ENCODE data around the gene PRDM11.

Gene PRDM11

DNA sequence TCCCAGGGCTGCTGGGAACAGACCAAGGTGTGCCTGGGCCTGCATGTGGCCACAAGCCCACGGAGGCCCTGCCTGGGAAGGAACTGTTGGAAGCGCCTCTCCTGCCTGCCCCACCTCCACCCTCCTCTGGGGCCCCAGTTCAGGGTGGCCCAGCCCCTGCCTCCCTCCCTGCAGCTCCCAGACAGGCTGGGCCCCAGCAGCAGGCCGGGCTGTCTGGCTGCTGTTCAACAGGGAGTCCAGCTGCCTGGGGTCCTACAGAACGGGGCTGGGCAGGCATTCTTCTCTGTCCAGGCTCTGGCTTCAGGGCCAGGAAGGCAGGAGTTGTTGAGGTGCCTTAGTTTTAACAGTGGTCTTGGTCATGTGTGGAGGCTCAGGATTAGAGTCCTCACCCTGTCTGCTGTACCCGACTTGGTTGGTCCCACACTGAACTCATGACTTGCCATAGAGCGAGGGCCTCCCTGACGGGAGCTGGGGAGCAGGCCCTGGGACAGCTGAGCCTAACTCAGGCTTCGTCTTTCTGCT lies 11.8 kb downstream of the PRDM11 start:
- DNase-seq: peak; percentile 83

DNA sequence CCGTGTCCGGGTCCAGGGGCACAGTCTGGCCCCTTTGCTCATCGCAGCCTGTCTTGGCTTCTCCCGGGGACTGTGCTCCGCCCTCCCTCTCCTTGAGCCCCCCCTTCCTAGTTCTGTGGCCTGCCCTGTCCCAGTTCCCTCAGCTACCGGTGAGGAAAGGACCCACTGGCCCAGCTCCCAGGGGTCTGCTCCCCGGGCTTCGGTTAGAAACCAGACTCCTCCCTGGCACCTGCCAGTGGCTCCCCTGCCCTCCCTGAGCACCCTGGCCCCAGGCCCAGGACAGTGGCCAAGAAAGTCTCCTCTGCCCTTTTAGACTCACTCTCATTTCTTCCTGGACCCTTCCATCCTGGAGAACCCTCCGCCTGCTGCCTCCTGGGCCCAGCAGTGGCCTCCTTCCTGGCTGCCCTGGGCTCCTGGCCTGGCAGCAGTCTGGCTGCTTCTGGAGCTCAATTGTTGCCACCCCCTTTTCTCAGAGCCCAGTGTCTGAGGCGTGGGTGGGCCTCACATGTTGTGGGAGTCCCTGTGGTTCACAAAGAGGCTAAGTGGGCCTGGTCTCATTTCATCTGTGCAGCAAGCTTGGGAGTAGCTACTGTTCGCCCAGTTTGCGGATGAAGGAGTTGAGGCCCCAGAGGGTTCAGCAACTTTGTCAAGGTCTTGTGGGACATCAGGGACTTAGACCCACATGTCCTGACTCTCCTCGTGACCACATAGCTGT lies 12.6 kb downstream of the PRDM11 start:
- no peak for DNase-seq

- DNase-seq: no peak
Measured at GRCh38 chr11:45159781-45160365, 13.4 kb downstream of the PRDM11 start.

GRCh38 chr11:45161252-45162063 lies 15.0 kb downstream of the PRDM11 start:
- DNase-seq: no peak

DNA sequence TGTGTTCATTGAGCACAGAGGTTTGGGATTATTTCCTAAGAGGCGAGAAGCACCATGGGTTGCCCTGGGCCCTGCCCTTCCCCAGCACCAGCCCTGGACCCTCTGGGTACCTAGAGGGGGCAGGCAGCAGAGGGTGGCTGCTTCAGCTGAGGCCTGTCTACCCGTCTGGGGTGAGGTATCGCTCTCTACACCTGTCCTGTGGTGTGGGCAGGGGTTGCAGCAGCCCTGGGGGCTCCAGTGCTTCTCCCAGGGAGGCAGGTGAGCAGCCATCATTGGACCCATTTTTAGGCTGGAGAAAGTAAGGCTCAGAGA lies 15.6 kb downstream of the PRDM11 start:
- DNase-seq: no peak

- DNase-seq: no peak
Measured at GRCh38 chr11:45162916-45163879, 16.8 kb downstream of the PRDM11 start.

DNA sequence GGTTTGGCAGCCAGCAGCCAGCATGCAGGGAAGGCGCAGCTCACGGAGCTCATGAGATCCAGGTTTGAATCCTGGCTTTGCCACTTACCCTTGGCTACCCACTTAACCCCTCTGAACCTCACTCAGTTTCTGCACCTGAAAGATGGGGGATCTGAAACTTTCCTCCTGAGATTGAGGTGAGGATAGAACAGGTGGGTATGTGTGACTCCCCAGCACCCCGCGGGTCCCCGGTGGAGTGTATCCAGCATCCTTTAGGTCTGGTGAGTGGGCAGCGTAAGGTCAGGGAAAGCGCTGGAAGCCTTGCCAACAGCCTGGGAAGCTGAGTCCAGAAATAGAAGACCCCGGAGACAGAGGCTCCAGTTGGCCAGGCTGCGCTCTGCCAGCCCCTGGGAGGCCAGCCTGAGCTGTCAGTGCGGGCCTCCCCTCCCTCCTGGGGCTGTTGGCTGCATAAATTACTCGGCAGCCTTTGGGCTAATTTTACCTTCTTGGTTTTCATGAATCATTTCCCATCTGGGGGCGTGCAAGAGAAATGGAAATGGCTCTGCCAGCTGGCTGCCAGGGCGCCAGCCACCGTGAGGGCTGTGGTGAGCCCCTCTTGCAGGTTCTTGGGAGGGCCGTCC lies 17.6 kb downstream of the PRDM11 start:
- peak; percentile 49 for DNase-seq

DNA sequence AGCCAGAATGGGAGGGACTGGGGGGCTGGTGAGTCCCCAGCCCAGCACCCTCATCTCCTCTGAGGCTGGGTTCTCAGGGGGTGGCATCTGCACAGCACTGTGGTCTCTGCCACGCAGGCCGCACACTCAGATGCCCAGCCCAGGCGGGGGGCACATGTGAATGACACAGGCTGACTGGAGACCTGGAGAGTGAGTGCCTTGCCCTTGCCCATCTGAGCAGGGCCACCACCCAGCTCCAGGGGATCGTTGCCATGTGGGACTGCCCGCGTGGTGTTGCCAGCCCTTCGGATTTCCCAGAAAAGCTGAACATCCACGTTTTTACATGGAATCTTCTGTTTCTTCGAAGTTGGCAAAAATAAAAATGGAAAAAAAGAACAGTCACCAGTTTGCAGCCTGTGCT lies 18.9 kb downstream of the PRDM11 start:
- no peak for DNase-seq

DNA sequence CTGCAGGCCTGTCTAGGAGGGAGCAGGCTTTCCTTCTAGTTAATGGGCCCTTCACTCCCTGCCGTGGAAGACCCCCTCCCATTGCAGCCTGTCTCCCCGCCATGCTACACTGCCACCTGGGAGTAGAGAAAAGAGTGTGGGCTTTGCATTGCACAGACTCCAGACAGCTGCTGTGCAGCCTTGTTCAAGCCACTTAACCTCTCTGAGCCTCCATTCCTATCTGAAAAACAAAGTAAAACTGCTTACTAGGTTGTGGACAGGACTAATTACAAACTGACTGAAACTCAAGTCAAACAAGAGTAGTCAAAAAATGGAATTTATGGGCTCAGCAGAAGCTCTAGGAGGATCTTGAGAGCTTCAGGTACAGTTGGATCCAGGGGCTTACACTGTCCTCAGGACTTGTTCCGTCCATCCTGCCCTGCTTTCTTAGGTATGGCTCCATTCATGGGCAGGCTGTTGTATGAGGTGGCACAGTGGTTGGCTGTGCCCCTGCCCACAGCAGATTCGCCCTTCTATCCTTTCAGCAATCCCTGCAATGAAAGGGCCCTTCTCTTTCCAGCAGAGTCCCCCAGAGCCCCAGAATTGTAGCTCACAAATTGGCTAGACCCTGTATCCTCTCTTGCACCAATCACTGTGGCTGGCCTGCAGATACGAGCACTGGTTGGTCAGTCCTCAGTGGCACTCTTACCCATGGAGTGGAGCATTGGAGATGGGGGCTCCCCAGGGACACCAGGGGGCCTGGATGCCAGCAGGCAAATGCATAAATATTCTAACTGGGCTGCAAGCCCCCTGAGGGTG lies 19.6 kb downstream of the PRDM11 start:
- DNase-seq: no peak

DNA sequence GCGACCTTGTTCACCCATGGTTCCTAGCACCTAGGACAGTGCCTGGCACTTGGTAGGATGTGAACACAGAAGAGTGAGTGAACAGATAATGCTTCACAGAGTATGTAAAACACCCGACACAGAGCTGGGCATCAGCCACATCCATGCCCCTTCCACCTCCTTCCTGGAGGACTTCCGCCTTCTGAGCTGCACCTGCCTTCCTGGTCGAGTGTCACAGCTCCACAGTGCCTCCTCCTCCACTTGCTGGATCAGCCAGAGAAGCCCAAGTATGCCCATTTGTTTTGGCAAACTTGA lies 20.1 kb downstream of the PRDM11 start:
- DNase-seq: no peak

- no peak for DNase-seq
Measured at GRCh38 chr11:45167283-45167682, 20.8 kb downstream of the PRDM11 start.

DNA sequence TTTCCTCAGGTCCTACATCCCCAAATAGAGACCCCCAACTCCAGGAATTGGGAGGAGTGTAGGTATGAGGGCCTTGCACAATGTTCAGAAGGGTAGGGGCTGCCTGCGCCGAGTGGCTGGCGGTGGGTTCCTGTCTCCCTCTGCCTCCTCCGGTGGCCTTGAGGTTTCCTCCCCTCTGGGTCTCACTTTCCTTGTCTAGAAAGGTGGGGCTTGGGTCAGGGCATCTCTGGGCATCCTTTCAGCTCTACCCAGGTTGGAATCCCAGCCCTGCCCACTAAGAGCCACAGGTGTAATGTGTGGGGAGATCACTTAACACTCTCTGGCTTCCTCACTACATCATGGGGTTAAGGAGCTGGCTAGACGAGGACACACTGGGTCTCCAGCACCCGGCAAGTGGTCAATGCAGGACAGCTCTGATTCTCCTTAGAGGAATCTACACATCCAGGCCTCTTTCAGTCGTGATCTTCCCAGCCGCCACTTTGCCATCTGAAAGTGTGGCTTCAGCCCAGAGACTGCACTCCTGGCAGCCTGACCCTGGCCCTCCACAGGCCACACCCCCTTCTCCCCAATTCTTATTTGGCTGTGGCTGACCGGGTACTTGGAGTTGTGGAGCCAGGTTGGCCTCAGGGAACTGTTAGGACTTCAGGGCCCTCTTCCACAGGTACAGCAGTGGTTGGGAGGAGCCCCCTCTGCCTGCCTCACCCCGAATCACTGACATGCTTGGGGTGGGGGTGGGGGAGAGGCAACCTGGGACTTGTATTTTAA lies 22.1 kb downstream of the PRDM11 start:
- DNase-seq: peak; percentile 13

- DNase-seq: no peak
Measured at GRCh38 chr11:45169310-45170072, 23.1 kb downstream of the PRDM11 start.

DNA sequence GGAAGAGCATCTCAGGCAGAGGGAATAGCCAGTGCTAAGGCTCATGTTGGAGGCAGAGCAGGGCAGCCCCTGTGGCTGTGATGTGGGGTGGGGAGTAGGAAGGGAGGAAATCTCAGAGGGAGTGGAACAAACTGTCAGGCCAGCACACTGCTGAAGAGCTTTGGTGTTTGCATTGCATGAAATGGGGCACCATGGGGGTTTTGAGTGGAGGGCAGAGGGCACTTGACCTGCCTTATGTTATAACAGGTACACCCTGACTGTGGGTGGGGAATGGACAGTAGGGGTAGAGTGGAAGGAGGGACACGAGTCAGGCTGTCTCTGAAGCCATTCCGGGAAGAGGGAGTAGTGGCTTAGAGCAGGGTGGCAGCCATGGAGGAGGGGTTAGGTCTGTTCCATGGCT lies 24.0 kb downstream of the PRDM11 start:
- no peak for DNase-seq

- no peak for DNase-seq
Measured at GRCh38 chr11:45171550-45171949, 25.1 kb downstream of the PRDM11 start.

- no peak for DNase-seq
Measured at GRCh38 chr11:45173064-45173463, 26.6 kb downstream of the PRDM11 start.

- no peak for DNase-seq
Measured at GRCh38 chr11:45174168-45174835, 27.9 kb downstream of the PRDM11 start.

DNA sequence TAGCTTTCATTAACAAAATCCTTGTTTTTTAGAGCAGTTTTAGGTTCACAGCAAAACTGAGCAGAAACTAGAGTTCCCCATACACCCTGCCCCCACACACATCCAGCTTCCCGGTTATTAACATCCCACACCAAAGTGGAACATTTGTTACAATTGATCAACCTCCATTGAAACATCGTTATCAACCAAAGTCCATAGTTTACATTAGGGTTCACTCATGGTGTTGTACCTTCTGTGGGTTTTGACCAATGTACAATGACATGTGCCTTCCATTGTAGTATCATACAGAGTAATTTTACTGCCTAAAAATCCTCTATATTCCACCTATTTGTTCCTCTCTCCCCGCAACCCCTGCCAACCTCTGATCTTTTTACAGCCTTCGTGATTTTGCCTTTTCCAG lies 28.5 kb downstream of the PRDM11 start:
- no peak for DNase-seq

- no peak for DNase-seq
Measured at GRCh38 chr11:45176996-45177395, 30.6 kb downstream of the PRDM11 start.

Data from right hindlimb (tissue), 1 donor.